ENCODE results near the gene SCYGR2. TPM values are rescaled to one million over a fixed set of nuclear protein-coding genes. Genes with fewer than 3 reads are reported as not detected.

The SCYGR2 gene
- total RNA-seq, 1 experiment from 2014 or later: not detected

GRCh38 chr2:227576812-227577211 is 21.9 kb upstream of the SCYGR2 start (continued):
- no peak for TF ChIP-seq ERG (CRISPR knock-in tag; IDR thresholded peaks at IDR 0.05)
- no peak for TF ChIP-seq JUN (CRISPR knock-in tag; IDR thresholded peaks at IDR 0.05)
- no peak for TF ChIP-seq GRHL2 (CRISPR knock-in tag; IDR thresholded peaks at IDR 0.05; ENCODE audit: insufficient replicate concordance, severe bottlenecking)
- no peak for TF ChIP-seq IRF1 (CRISPR knock-in tag; IDR thresholded peaks at IDR 0.05)

GRCh38 chr2:227577555-227577954 is 21.1 kb upstream of the SCYGR2 start:
- no peaks in the 10 kb centered on the region for H3K27me3 Mint-ChIP-seq (ENCODE audit: low read depth)
- no peak for TF ChIP-seq MYBL2 (CRISPR knock-in tag; IDR thresholded peaks at IDR 0.05)
- TF ChIP-seq GRHL2 (CRISPR knock-in tag; IDR thresholded peaks at IDR 0.05; ENCODE audit: insufficient replicate concordance, severe bottlenecking): no peak
- no peak for TF ChIP-seq STAT6 (CRISPR knock-in tag; conservative IDR thresholded peaks at IDR 0.05; ENCODE audit: low read depth)
- no peak for TF ChIP-seq NR3C1 (CRISPR knock-in tag; conservative IDR thresholded peaks at IDR 0.05; ENCODE audit: low read depth)
- no peak for TF ChIP-seq NR2C2 (CRISPR knock-in tag; IDR thresholded peaks at IDR 0.05)
- TF ChIP-seq NFATC4 (CRISPR knock-in tag; IDR thresholded peaks at IDR 0.05): no peak
- no peak for TF ChIP-seq ZNF263 (CRISPR knock-in tag; IDR thresholded peaks at IDR 0.05; ENCODE audit: low read depth)
- DNase-seq (ENCODE audit: low spot score) (no peak), ATAC-seq (no peak)
- CTCF ChIA-PET: no interaction called here
- H3K27ac Mint-ChIP-seq: no peak overlapping the region
- H3K4me3 Mint-ChIP-seq: no peak overlapping the region
- peaks cover 3% of the 10 kb centered on the region for H3K4me1 Mint-ChIP-seq
- POLR2A ChIA-PET: no interaction called here
- peaks cover 19% of the 10 kb centered on the region for H3K9me3 Mint-ChIP-seq
- peaks cover 7% of the 10 kb centered on the region for H3K36me3 Mint-ChIP-seq

- ChIA-PET CTCF (no interaction called here), POLR2A (no interaction called here)
- Mint-ChIP-seq H3K9me3 (peaks cover 26% of the 10 kb centered on the region), H3K36me3 (peaks cover 12% of the 10 kb centered on the region), H3K27me3 (ENCODE audit: low read depth) (no peaks in the 10 kb centered on the region), H3K4me3 (no peak overlapping the region), H3K27ac (no peak overlapping the region), H3K4me1 (peaks cover 3% of the 10 kb centered on the region)
- DNase-seq (ENCODE audit: low spot score) (no peak), ATAC-seq (no peak)
- TF ChIP-seq IRF1 (CRISPR knock-in tag; IDR thresholded peaks at IDR 0.05): no peak
- no peak for TF ChIP-seq CDX4 (CRISPR knock-in tag; IDR thresholded peaks at IDR 0.05; ENCODE audit: borderline replicate concordance)
- no peak for TF ChIP-seq TEAD1 (CRISPR knock-in tag; IDR thresholded peaks at IDR 0.05)
- TF ChIP-seq ZNF121 (CRISPR knock-in tag; IDR thresholded peaks at IDR 0.05): no peak
- no peak for TF ChIP-seq FOXJ3 (CRISPR knock-in tag; IDR thresholded peaks at IDR 0.05; ENCODE audit: borderline replicate concordance)
- TF ChIP-seq SP1 (CRISPR knock-in tag; conservative IDR thresholded peaks at IDR 0.05): no peak
- TF ChIP-seq GTF2I (CRISPR knock-in tag; conservative IDR thresholded peaks at IDR 0.05): no peak
- no peak for TF ChIP-seq AR (CRISPR knock-in tag; IDR thresholded peaks at IDR 0.05)
- TF ChIP-seq TCF7 (CRISPR knock-in tag; IDR thresholded peaks at IDR 0.05; ENCODE audit: low read depth): no peak
- TF ChIP-seq RORB (CRISPR knock-in tag; IDR thresholded peaks at IDR 0.05): no peak
- no peak for TF ChIP-seq NFATC4 (CRISPR knock-in tag; IDR thresholded peaks at IDR 0.05)
- no peak for TF ChIP-seq PRRX2 (CRISPR knock-in tag; IDR thresholded peaks at IDR 0.05)
Observed at GRCh38 chr2:227578642-227579041, 20.1 kb upstream of the SCYGR2 start.

All from WTC11 (cell line).